AG09319 (cell line): ENCODE data around the gene CYP46A1.

Experiments used
- DNase-seq: peaks from one replicate; pipeline ENCODE4 v3.0.0-alpha.2; 2010; ENCODE audit warnings: low read depth; ENCODE audit errors: extremely low read depth
- TF ChIP-seq, protein P1 (sequence below): IDR thresholded peaks from 2 replicates; pipeline ENCODE4 v1.5.1; 2011; ENCODE audit warnings: low read depth, mild to moderate bottlenecking, inconsistent platforms, low read length, moderate library complexity

CYP46A1 gene

DNA sequence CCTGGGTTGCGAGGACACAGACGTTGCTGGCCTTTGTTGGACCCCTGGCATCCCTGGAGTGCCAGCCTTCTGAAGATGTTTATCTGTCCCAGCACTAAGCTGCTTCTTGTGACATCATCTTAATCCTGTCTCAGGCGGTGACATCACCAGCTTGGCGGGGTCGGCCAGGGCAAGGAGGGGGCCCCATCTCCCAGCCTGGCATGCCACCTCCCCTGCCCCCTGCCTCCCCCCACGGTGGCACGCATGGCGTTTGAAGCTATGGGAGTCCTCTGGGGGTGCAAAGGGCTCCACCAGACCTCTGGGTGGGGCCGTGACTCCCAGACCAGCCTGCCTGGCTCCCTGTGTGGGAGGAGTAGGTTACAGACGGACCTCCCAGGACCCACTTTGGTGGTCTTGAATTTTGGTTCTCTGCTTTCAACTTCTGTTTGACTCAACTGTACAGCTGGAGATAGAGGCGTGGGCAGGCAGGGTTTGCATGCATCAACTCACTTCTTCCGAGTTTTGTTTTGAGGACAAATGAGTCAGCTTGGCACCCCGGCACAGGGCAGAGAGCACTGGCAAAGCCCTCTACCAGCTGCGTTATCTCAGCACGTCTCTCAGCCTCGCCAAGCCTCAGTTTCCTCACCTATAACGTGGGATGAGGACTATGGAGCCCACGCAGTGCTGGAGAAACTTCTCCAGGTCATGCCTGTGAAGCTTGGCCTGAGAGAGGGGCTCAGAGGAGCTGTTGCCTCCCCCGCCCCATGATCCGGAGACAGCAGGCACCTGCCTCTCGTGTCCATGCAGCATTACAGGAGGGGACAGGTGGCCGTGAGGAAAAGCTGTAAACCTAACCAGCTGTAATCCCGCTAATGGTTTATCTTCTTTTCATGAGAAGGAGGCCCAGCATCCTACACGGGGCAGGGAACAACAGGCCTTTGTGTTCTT, 70.3 kb downstream of the CYP46A1 start:
- TF ChIP-seq, protein P1, sequence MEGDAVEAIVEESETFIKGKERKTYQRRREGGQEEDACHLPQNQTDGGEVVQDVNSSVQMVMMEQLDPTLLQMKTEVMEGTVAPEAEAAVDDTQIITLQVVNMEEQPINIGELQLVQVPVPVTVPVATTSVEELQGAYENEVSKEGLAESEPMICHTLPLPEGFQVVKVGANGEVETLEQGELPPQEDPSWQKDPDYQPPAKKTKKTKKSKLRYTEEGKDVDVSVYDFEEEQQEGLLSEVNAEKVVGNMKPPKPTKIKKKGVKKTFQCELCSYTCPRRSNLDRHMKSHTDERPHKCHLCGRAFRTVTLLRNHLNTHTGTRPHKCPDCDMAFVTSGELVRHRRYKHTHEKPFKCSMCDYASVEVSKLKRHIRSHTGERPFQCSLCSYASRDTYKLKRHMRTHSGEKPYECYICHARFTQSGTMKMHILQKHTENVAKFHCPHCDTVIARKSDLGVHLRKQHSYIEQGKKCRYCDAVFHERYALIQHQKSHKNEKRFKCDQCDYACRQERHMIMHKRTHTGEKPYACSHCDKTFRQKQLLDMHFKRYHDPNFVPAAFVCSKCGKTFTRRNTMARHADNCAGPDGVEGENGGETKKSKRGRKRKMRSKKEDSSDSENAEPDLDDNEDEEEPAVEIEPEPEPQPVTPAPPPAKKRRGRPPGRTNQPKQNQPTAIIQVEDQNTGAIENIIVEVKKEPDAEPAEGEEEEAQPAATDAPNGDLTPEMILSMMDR: no peak
- DNase-seq: no peak

DNA sequence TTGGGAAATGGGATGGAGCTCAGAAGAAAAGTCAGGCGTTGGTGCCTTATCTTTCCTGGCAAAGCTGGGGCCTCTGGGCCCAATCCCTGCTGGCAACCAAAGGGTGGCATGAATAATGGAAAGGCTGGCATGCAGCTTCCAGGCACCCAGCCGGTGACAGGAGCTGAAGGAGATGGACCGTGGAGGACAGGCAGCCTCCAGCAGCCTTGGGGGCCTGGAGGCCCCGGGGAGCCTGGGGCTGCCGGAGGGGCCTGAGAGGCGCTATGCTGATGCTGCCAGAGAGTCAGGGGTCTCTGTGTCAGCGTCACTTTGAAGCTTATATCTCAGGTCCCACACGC, 70.9 kb downstream of the CYP46A1 start:
- no peak for DNase-seq
- TF ChIP-seq, protein P1: no peak

DNA sequence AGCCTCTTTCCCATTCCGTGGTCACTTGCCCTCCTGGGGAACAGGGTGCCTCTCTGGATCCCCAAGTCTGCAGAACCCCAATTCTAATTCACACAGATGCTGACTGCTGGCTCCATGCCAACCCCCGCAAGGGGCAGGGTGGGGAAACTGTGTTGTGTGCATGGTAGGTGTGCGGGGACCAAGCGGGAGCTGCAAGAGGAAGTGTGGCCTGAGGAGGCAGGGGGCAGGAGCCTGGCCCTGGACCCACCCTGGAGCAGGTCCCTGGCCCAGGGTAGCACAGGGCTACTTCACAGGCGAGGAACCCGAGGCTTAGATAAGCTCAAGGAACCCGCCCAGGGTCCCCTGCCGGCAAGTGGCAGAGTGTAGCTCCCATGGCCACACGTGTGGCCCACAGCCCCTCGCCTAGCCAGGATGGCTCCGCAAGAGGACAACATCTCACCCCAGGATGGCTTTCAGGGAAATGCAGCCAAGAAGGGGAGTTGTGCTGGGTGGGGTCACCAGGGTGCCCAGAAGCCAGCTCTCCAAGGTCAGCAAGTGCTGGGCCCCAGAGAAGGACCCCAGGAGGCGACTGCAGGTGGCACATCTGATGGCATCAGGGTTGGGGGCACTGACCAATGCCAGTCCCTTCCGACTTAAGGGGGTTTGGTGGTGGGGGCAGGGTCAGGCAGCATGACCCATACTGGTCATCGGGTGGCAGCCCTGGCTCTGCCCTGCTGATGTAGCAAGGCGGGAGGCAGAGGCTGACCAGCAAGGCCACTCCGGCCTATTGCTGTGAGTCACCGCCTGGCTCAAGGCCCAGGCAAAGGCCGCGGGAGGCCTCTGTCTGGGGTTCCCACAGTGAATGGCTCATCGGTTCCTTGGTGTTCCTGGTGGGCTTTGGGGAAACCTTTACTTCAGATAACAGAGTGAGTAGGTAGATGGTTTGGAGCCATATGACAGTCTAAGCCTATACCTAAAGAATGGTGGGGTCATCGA, 71.8 kb downstream of the CYP46A1 start:
- peak; percentile 80 for DNase-seq
- TF ChIP-seq, protein P1: no peak; the same call in 1 of the 2 replicates

DNA sequence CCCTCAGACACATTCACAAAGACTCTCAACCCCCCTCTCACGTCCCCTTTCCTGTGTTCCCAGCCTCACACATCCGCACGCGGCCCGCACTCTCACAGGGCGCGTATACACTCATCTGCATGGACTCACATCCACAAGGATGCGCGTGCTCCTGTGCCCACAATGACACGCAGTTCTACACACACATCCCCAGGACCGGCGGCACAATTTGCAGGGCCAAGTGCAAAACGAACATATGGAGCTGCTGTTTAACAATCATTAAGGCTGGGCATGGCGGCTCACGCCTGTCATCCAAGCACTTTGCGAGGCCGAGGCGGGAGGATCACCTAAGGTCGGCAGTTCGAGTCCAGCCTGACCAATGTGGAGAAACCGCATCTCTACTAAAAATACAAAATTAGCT, 72.7 kb downstream of the CYP46A1 start:
- TF ChIP-seq, protein P1: no peak
- DNase-seq: no peak

DNA sequence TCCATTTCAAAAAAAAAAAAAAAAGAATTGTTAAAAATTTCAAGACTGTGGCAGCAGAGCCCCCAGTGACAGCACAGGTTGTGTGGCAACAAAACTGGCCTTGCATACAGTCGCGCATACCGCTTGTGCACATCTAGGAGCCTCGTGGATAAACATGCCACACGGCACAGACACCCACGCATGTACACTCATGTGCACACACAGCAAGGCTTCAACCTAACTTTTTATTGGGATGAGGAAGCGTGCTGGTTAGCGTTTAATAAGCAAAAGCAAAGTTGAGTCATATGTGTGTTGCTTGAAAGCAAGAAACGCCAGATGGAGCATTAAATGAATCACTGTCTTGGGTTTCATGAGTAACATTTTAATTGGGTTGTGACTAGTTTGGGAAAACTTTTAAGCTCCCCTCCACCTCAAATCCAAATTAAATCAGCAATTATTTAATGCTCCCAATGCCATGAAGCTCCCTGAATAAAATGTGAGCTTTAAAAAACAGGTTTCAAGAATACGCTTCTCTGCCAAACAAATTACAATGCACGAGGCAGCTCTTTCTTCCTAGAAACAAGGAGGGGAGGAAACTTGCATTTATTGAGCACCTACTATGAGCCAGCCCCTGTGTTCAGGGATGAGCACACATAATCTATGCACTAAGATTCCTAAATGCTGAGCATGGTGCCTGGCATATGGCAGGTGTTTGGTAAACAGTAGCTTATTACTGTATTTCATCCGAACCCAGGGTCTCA, 73.4 kb downstream of the CYP46A1 start:
- TF ChIP-seq, protein P1: no peak

DNA sequence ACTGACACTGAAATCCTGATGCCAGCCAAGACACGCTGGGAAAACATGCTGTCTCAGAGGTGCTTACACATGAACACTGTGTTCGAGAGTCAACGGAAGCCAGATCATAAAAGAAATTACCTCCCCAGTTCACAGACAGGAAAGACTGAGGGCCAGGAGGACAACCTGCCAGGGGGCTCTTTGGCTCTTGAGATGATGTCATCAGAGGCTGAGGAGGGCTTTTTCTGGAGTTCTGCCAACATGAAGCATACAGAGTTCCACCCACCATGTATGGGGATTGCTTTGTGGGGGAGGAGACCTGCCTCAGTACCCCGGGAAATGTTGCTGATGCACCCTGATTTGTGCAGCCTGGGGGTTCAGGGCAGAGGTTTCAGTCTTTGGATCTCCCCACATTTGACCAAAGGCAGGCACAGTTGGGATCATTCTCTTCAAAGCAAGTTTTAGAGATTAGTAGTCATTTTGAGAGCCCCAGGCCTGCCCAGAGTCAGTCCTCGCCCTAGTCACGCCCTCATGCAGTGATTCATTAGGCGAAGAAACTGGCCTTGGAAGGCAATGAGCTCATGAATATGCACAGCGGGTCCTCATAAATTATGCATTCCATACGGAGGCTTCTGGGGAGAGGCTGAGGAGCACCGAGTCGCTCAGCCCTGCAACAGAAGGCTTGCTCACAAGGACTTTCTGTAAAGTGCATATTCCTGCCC, 74.2 kb downstream of the CYP46A1 start:
- peak; percentile 65 for DNase-seq
- TF ChIP-seq, protein P1: no peak

More for the DNA sequence above, 73.4 kb downstream of the CYP46A1 start:
- DNase-seq: peak; percentile 79
